ENCODE measurements around the gene CDC6. TPM values are rescaled to one million over a fixed set of nuclear protein-coding genes. Genes with fewer than 3 reads are reported as not detected.

Gene CDC6
- total and polyA plus RNA-seq, 12 donors, result 0.49 to 3.0 (median 0.86) TPM

DNA sequence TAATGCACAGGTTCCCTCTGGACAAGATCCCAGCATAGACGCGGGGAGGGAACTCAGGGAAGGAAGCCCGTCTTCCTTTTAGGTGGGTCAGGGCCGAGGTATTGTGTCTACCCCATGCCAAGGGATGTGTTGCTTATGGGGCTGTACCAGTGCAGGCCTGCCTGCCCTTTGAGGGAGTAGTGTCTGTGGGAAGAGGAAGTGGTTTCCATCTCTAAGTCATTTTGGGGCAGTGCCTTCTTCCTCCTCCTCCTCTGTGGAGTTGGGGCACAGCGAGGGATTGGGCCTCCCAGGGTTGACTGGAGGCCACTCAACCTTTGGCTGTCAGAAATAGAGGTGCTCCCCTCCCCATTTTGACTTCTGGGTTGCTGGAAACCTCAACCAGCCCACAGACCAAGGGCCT, 50.4 kb downstream of the CDC6 start:
- Histone ChIP-seq H3K27ac (peak overlapping the region in 4 of 10 donors; percentile 7 to 99 (median 78)), H3K4me1 (peaks cover 31 to 85% (median 76%) of the 10 kb centered on the region in 9 donors), H3K36me3 (peaks cover 0 to 16% (median 0%) of the 10 kb centered on the region in 9 donors), H3K9me3 (no peaks in the 10 kb centered on the region), H3K27me3 (no peaks in the 10 kb centered on the region), H3K4me3 (no peak overlapping the region)
- DNase-seq (no peak), ATAC-seq (no peak)
- TF ChIP-seq, protein P1, sequence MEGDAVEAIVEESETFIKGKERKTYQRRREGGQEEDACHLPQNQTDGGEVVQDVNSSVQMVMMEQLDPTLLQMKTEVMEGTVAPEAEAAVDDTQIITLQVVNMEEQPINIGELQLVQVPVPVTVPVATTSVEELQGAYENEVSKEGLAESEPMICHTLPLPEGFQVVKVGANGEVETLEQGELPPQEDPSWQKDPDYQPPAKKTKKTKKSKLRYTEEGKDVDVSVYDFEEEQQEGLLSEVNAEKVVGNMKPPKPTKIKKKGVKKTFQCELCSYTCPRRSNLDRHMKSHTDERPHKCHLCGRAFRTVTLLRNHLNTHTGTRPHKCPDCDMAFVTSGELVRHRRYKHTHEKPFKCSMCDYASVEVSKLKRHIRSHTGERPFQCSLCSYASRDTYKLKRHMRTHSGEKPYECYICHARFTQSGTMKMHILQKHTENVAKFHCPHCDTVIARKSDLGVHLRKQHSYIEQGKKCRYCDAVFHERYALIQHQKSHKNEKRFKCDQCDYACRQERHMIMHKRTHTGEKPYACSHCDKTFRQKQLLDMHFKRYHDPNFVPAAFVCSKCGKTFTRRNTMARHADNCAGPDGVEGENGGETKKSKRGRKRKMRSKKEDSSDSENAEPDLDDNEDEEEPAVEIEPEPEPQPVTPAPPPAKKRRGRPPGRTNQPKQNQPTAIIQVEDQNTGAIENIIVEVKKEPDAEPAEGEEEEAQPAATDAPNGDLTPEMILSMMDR (IDR thresholded peaks at IDR 0.05), result no peak
- 65 to 83% methylated on average over 5 of the region's 5 CpGs for WGBS, 2 donors
- intact Hi-C loops (cut with DNase I), result no loop called here

DNA sequence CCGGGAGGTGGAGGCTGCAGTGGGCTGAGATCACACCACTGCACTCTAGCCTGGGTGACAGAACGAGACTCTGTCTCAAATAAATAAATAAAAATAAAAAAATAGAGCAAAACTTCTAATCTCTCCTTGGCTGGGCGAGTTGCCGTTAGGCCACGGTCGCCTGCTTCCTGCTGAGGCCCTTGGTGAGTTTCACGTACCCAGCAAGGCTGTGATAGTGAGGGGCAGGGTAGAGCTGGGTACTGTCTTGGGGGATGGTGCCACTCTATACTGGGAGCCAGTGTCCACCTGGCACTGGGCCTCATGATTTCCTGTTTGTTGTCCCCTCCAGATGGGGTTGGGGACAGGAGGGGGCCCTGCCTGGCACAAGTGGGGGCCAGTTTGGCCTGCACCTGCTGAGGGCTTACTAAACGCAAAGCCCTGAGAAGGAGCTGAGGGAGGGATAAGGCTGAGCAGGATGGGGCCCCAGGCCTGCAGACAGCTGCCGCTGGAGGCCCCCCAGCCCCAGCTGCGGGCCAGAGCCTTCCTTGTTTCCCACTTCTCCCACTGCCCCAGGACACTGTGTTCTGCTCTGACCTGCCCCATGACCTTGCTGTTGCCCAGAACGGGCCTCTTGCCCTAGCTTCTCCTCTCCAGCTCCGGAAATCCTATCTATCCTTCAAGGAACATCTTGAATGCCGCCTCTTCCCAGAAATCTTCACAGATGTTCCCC, 51.4 kb downstream of the CDC6 start:
- Histone ChIP-seq H3K4me3 (no peak overlapping the region), H3K4me1 (peaks cover 22 to 82% (median 70%) of the 10 kb centered on the region in 9 donors), H3K27ac (peak overlapping the region in 7 of 10 donors; percentile 12 to 99 (median 53)), H3K27me3 (no peaks in the 10 kb centered on the region), H3K36me3 (peaks cover 0 to 8% (median 0%) of the 10 kb centered on the region in 9 donors), H3K9me3 (no peaks in the 10 kb centered on the region)
- TF ChIP-seq, protein P1 (IDR thresholded peaks at IDR 0.05), result no peak
- intact Hi-C loops (cut with DNase I), result loop anchor here in 1 of 10 donors (1.0 kb wide), 1 partner anchor 14 kb away; no protein-coding TSS in a partner anchor
- ATAC-seq (no peak), DNase-seq (no peak)
- 64 to 73% methylated on average over 13 of the region's 13 CpGs for WGBS, 2 donors

DNA sequence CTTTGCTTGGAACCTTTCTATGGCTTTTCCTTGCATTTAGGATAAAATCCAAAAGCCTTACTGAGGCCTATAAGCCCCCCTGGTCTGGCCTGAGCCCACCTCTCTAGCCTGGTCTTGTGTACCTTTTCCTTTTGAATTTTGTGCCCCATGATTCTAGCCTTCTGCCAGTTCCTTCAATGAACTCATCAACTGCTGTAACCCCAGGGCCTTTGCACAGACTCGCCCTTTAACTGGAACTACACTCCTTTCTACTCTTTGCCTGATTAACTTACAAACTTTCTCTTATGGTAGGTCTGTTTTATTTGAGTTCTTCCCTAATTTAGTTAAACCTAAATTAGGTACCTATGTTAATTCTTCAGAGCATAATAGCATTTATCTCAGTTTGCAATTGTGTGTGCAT, 52.6 kb downstream of the CDC6 start:
- H3K9me3 ChIP-seq, result no peaks in the 10 kb centered on the region
- whole genome bisulfite sequencing, 2 donors, result 97 to 98% methylated on average over 1 of the region's 1 CpG
- H3K27ac ChIP-seq, result peak overlapping the region in 9 of 10 donors; percentile 92 to 99 (median 98)
- ATAC-seq, result no peak
- peaks cover 0 to 8% (median 0%) of the 10 kb centered on the region in 9 donors for H3K36me3 ChIP-seq
- intact Hi-C loops (cut with DNase I), result loop anchor here in 2 of 10 donors (2.0 to 10.0 kb wide), 2 partner anchors 22 to 226 kb away; no protein-coding TSS in a partner anchor
- peak overlapping the region in 3 of 10 donors; percentile 90 to 97 (median 93) for H3K4me3 ChIP-seq
- DNase-seq, result no peak
- peaks cover 15 to 82% (median 70%) of the 10 kb centered on the region in 9 donors for H3K4me1 ChIP-seq
- no peaks in the 10 kb centered on the region for H3K27me3 ChIP-seq
- TF ChIP-seq, protein P1 (IDR thresholded peaks at IDR 0.05), result no peak

DNA sequence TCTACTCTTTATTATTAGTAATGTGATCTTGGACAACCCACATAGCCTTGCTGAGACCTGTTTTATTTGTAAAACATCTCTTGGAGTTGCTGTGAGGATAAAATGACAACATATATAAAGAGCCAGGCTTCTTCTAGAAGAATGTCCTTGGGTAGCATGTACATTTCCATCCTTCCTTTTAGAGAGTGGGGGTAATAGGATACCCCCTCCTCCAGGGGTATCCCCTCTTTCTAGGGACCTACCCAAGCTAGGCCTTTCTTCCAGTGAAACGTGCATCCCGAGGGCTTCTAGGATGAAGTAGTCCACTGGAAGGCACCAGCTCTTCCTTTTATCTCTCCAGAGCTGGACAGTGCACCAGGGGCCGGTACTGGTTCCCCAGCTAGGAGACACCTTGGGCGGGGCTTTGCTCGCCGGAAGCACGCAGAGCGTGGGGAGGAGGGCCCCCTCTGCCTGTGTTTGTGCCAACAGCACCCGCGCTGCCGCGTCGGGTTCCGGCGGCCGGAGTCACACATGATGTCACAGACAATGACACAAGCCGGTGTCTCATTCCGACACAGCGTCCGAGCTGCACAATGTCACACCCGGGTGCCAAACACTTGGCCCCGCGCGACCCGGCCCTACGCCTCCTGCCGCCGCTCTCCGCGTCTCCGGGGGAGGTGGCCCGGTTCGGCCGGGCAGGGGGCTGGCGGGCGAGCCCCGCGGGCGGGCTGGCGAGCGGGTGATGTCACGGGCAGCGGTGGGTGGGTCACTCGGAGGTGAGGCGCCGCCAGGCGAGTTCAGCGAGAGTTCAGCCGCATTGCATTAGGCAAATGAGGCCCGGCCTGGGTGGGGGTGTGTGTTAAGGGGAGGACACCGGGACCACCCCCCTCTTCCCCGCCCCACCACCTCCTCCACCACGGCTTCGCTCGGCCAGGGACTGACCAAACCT, 53.5 kb downstream of the CDC6 start:
- WGBS, 2 donors, result 0% methylated on average over 53 to 55 of the region's 55 CpGs
- intact Hi-C loops (cut with DNase I), result loop anchor here in 2 of 10 donors (2.0 to 10.0 kb wide), 2 partner anchors 22 to 226 kb away; no protein-coding TSS in a partner anchor
- Histone ChIP-seq H3K9me3 (no peaks in the 10 kb centered on the region), H3K4me3 (peak overlapping the region; percentile 78 to 97 (median 90)), H3K36me3 (peaks cover 0 to 8% (median 0%) of the 10 kb centered on the region in 9 donors), H3K27me3 (no peaks in the 10 kb centered on the region), H3K27ac (peak overlapping the region; percentile 88 to 99 (median 98)), H3K4me1 (peaks cover 10 to 82% (median 70%) of the 10 kb centered on the region in 9 donors)
- ATAC-seq (peak; percentile 58 to 79 (median 73)), DNase-seq (peak; percentile 93)
- TF ChIP-seq, protein P1 (IDR thresholded peaks at IDR 0.05), result peak in 6 of 9 donors; percentile 32 to 55 (median 42)
